NCI-H748 (cell line): ENCODE measurements around the gene TMEM91.
"Not testable (repeated sequence)": the region's sequence is repeated elsewhere in the genome, so short reads cannot be mapped to it uniquely, and the experiment has no call there.

ENCODE experiments used
- DNase-seq: peaks from one replicate; lab custom pipeline; 2025; ENCODE audit not compliant: unreplicated experiment; lab: John Stamatoyannopoulos, UW

TMEM91 gene

GRCh38 chr19:41376241-41376997 lies at the start of gene TMEM91:
Gene TMEM91 (plus strand): TSS chr19:41376533. CDS start chr19:41378310, 1,777 bp downstream.
- DNase-seq = peak; percentile 78

GRCh38 chr19:41327076-41327575 lies 49.2 kb upstream of the TMEM91 start:
- DNase-seq = no peak

- peak; percentile 67 for DNase-seq
These were observed 48.7 kb upstream of the TMEM91 start for GRCh38 chr19:41327576-41328156.

- DNase-seq = no peak
These were observed 48.0 kb upstream of the TMEM91 start for GRCh38 chr19:41328157-41328841.

GRCh38 chr19:41328842-41329225 lies 47.5 kb upstream of the TMEM91 start:
- DNase-seq = no peak

- DNase-seq = peak; percentile 63
These were observed 45.9 kb upstream of the TMEM91 start for GRCh38 chr19:41330481-41330880.

- DNase-seq = peak; percentile 76
These were observed 45.2 kb upstream of the TMEM91 start for GRCh38 chr19:41330946-41331678.

GRCh38 chr19:41332000-41332399 lies 44.3 kb upstream of the TMEM91 start:
- DNase-seq = no peak

GRCh38 chr19:41332468-41332867 lies 43.9 kb upstream of the TMEM91 start:
- peak; percentile 25 for DNase-seq

GRCh38 chr19:41334793-41335192 lies 41.5 kb upstream of the TMEM91 start:
- DNase-seq = no peak

- DNase-seq = no peak
These were observed 40.9 kb upstream of the TMEM91 start for GRCh38 chr19:41335467-41335866.

- DNase-seq = no peak
These were observed 36.4 kb upstream of the TMEM91 start for GRCh38 chr19:41339936-41340335.

- no peak for DNase-seq
These were observed 34.5 kb upstream of the TMEM91 start for GRCh38 chr19:41341669-41342490.

- no peak for DNase-seq
These were observed 32.2 kb upstream of the TMEM91 start for GRCh38 chr19:41344162-41344561.

GRCh38 chr19:41346916-41347315 lies 29.4 kb upstream of the TMEM91 start:
- DNase-seq = not testable (repeated sequence)

- DNase-seq = no peak
These were observed 25.5 kb upstream of the TMEM91 start for GRCh38 chr19:41350735-41351338.

- DNase-seq = peak; percentile 48
These were observed 24.7 kb upstream of the TMEM91 start for GRCh38 chr19:41351339-41352245.

GRCh38 chr19:41352279-41352608 lies 24.1 kb upstream of the TMEM91 start:
- no peak for DNase-seq
